Lung microvascular endothelial cell (primary cell): ENCODE results near the gene SOX2. TPM values are rescaled to one million over a fixed set of nuclear protein-coding genes. Genes with fewer than 3 reads are reported as not detected.

Experiments used
- DNase-seq, 2 donors: peaks; one replicate each; pipeline versions ENCODE4 v3.0.0 to v3.0.0-alpha.2; 2010; ENCODE audit warnings: low read depth in 2 of 2
- total RNA-seq: library from RNA; depleted of rRNA; stranded (reverse); fragments of >200 nt; gene quantifications from 2 replicates; pipeline ENCODE4 v1.2.1, GENCODE V29; 2014

SOX2 gene
- total RNA-seq, 1 donor from 2014 or later: under 0.01 TPM

- DNase-seq: no peak
Observed at GRCh38 chr3:181704421-181705085, 7.2 kb upstream of the SOX2 start.

- DNase-seq: no peak
Observed at GRCh38 chr3:181705086-181705480, 6.6 kb upstream of the SOX2 start.

- DNase-seq: no peak
Observed at GRCh38 chr3:181707980-181708379, 3.7 kb upstream of the SOX2 start.

GRCh38 chr3:181709537-181710279, 2.0 kb upstream of the SOX2 start:
- DNase-seq: peak; percentile 72 to 79

GRCh38 chr3:181710345-181711291, 1.1 kb upstream of the SOX2 start:
- DNase-seq: no peak

- no peak for DNase-seq
Observed at GRCh38 chr3:181712226-181712552, 464 bp downstream of the SOX2 start.

- peak in 1 of 2 donors; percentile 13 for DNase-seq
Observed at GRCh38 chr3:181712553-181713279, 991 bp downstream of the SOX2 start.

GRCh38 chr3:181713280-181713647, 1.5 kb downstream of the SOX2 start:
- DNase-seq: no peak

GRCh38 chr3:181713676-181714612, 2.2 kb downstream of the SOX2 start:
- no peak for DNase-seq

- DNase-seq: no peak
Observed at GRCh38 chr3:181715571-181716340, 4.0 kb downstream of the SOX2 start.

- no peak for DNase-seq
Observed at GRCh38 chr3:181716966-181717365, 5.2 kb downstream of the SOX2 start.

GRCh38 chr3:181717549-181718171, 5.9 kb downstream of the SOX2 start:
- DNase-seq: no peak

- no peak for DNase-seq
Observed at GRCh38 chr3:181718369-181718768, 6.6 kb downstream of the SOX2 start.

GRCh38 chr3:181718987-181719911, 7.5 kb downstream of the SOX2 start:
- no peak for DNase-seq

- no peak for DNase-seq
Observed at GRCh38 chr3:181719991-181720680, 8.4 kb downstream of the SOX2 start.

- DNase-seq: no peak
Observed at GRCh38 chr3:181721046-181721875, 9.5 kb downstream of the SOX2 start.

GRCh38 chr3:181722156-181722555, 10.4 kb downstream of the SOX2 start:
- no peak for DNase-seq
